ENCODE results near the gene DOLK. TPM values are rescaled to one million over a fixed set of nuclear protein-coding genes. Genes with fewer than 3 reads are reported as not detected.

DOLK gene
- total RNA-seq, 1 donor from 2014 or later: 9.5 TPM

GRCh38 chr9:128906741-128907140 is 40.7 kb downstream of the DOLK start:
- no peak for DNase-seq

- no peak for DNase-seq
Measured at GRCh38 chr9:128905964-128906363, 41.4 kb downstream of the DOLK start.

GRCh38 chr9:128903871-128904620 is 43.4 kb downstream of the DOLK start:
- no peak for DNase-seq

- no peak for DNase-seq
Measured at GRCh38 chr9:128903079-128903461, 44.3 kb downstream of the DOLK start.

- peak; percentile 70 for DNase-seq
Measured at GRCh38 chr9:128902351-128903078, 44.9 kb downstream of the DOLK start.

GRCh38 chr9:128901822-128902221 is 45.6 kb downstream of the DOLK start:
- DNase-seq: no peak

GRCh38 chr9:128901379-128901778 is 46.0 kb downstream of the DOLK start:
- no peak for DNase-seq

- DNase-seq: no peak
Measured at GRCh38 chr9:128899566-128900322, 47.7 kb downstream of the DOLK start.

- DNase-seq: no peak
Measured at GRCh38 chr9:128898845-128899565, 48.4 kb downstream of the DOLK start.

- no peak for DNase-seq
Measured at GRCh38 chr9:128898382-128898781, 49.0 kb downstream of the DOLK start.

- DNase-seq: no peak
Measured at GRCh38 chr9:128895556-128895955, 51.8 kb downstream of the DOLK start.

Other genes starting within 250 kb of the DOLK start
- 5.9 TPM for gene PKN3, start 245.1 kb downstream of the DOLK start, total RNA-seq
- 4.1 TPM for gene ZDHHC12, start 223.5 kb downstream of the DOLK start, total RNA-seq
- gene ZER1, start 175.7 kb downstream of the DOLK start, total RNA-seq: 56.1 TPM
- 22.9 TPM for gene TBC1D13, start 160.3 kb downstream of the DOLK start, total RNA-seq
- gene ENDOG, start 129.1 kb downstream of the DOLK start, total RNA-seq: 30.7 TPM
- 17.1 TPM for gene SPOUT1, start 117.8 kb downstream of the DOLK start, total RNA-seq
- 7.3 TPM for gene KYAT1, start 65.7 kb downstream of the DOLK start, total RNA-seq
- gene LRRC8A, start 65.5 kb downstream of the DOLK start, total RNA-seq: 25.8 TPM
- 26.0 TPM for gene PHYHD1, start 26.6 kb downstream of the DOLK start, total RNA-seq
- gene NUP188, start 96 bp upstream of the DOLK start, total RNA-seq: 47.6 TPM
- gene SH3GLB2, start 80.7 kb upstream of the DOLK start, total RNA-seq: 67.9 TPM
- gene MIGA2, start 89.0 kb upstream of the DOLK start, total RNA-seq: 25.2 TPM
- gene DOLPP1, start 133.5 kb upstream of the DOLK start, total RNA-seq: 9.9 TPM
- gene CRAT, start 163.2 kb upstream of the DOLK start, total RNA-seq: 51.5 TPM
- gene PTPA, start 163.8 kb upstream of the DOLK start, total RNA-seq: 92.3 TPM
- 10.4 TPM for gene IER5L, start 230.7 kb upstream of the DOLK start, total RNA-seq